DOHH2 (cell line): Measurements from ENCODE around the gene GRWD1.

ENCODE experiments used
- H3F3A ChIP-seq: fragments of 200-600 bp; sonication (generic), shearing (Covaris generic); 2 replicates; pipeline ENCODE4 v1.6.0; 2016; ENCODE audit warnings: antibody characterized with exemption, mild to moderate bottlenecking; ENCODE audit not compliant: control insufficient read depth, insufficient read depth
- H3K27ac ChIP-seq: fragments of 200-600 bp; sonication (generic); 2 replicates; pipeline ENCODE4 v1.5.1; 2014; ENCODE audit warnings: low read depth, mild to moderate bottlenecking, low read length, moderate library complexity
- H3K27me3 ChIP-seq: fragments of 200-600 bp; sonication (generic); 2 replicates; pipeline ENCODE4 v1.6.1; 2014; ENCODE audit warnings: mild to moderate bottlenecking, low read length, mixed read lengths; ENCODE audit not compliant: control insufficient read depth
- H3K36me3 ChIP-seq: fragments of 200-600 bp; sonication (generic); 2 replicates; pipeline ENCODE4 v1.6.1; 2014; ENCODE audit warnings: mild to moderate bottlenecking, low read length, moderate library complexity, mixed read lengths; ENCODE audit not compliant: control insufficient read depth
- H3K4me1 ChIP-seq: fragments of 200-600 bp; sonication (generic); 2 replicates; pipeline ENCODE4 v1.6.1; 2014; ENCODE audit warnings: mild to moderate bottlenecking, low read length, mixed read lengths; ENCODE audit not compliant: control insufficient read depth
- H3K4me2 ChIP-seq: fragments of 200-600 bp; sonication (generic); 2 replicates; pipeline ENCODE4 v1.6.0; 2014; ENCODE audit warnings: mild to moderate bottlenecking, low read length, moderate library complexity
- H3K4me3 ChIP-seq: fragments of 200-600 bp; sonication (generic); 2 replicates; pipeline ENCODE4 v1.5.1; 2014; ENCODE audit warnings: mild to moderate bottlenecking, low read length, mixed read lengths
- H3K79me2 ChIP-seq: fragments of 200-600 bp; sonication (generic); 2 replicates; pipeline ENCODE4 v1.6.1; 2014; ENCODE audit warnings: mild to moderate bottlenecking, low read length, mixed read lengths; ENCODE audit not compliant: control insufficient read depth
- H3K9me2 ChIP-seq: fragments of 200-600 bp; sonication (generic); replicated peaks from 2 replicates; pipeline ENCODE4 v1.6.1; 2014; ENCODE audit warnings: mild to moderate bottlenecking, low read length, mixed read lengths; ENCODE audit not compliant: control insufficient read depth
- H3K9me3 ChIP-seq: fragments of 200-600 bp; sonication (generic); 2 replicates; pipeline ENCODE4 v1.6.1; 2014; ENCODE audit warnings: antibody characterized with exemption, low read length, mixed read lengths; ENCODE audit not compliant: control insufficient read depth, insufficient read depth
- H4K20me1 ChIP-seq: fragments of 200-600 bp; sonication (generic); 2 replicates; pipeline ENCODE4 v1.6.0; 2014; ENCODE audit warnings: low read depth, mild to moderate bottlenecking, antibody characterized with exemption, low read length, moderate library complexity; ENCODE audit not compliant: control insufficient read depth, insufficient read depth
- CTCF ChIP-seq: fragments of 200-600 bp; sonication (generic); IDR thresholded peaks from one replicate; pipeline ENCODE4 v1.5.1; 2014; ENCODE audit warnings: antibody characterized with exemption, mild to moderate bottlenecking, low read depth, low read length; ENCODE audit not compliant: poor library complexity, severe bottlenecking
- EZH2phosphoT487 ChIP-seq: fragments of 200-600 bp; sonication (generic); IDR thresholded peaks from 2 replicates; pipeline ENCODE4 v1.6.1; 2017; ENCODE audit warnings: borderline replicate concordance, mild to moderate bottlenecking, antibody characterized with exemption, low read length, moderate library complexity, mixed read lengths

Gene GRWD1

GRCh38 chr19:48481846-48482639, 36.3 kb downstream of the GRWD1 start:
- Histone ChIP-seq H3K9me3 (no peaks in the 10 kb centered on the region), H3K4me2 (no peak overlapping the region), H3K4me3 (no peak overlapping the region), H3K4me1 (peaks cover 6% of the 10 kb centered on the region; the same call in 1 of the 2 replicates), H4K20me1 (no peaks in the 10 kb centered on the region), H3K9me2 (no peaks in the 10 kb centered on the region), H3K36me3 (no peaks in the 10 kb centered on the region), H3K27ac (no peak overlapping the region), H3K27me3 (no peaks in the 10 kb centered on the region), H3K79me2 (no peaks in the 10 kb centered on the region), H3F3A (peaks cover 5% of the 10 kb centered on the region; the same call in 1 of the 2 replicates)
- TF ChIP-seq CTCF (no peak), EZH2phosphoT487 (no peak)

GRCh38 chr19:48483301-48483700, 37.5 kb downstream of the GRWD1 start:
- H3K4me2 ChIP-seq, result no peak overlapping the region
- peaks cover 6% of the 10 kb centered on the region; the same call in 1 of the 2 replicates for H3K4me1 ChIP-seq
- H3F3A ChIP-seq, result peaks cover 5% of the 10 kb centered on the region; the same call in 1 of the 2 replicates

GRCh38 chr19:48484247-48484893, 38.6 kb downstream of the GRWD1 start:
- Histone ChIP-seq H3K27ac (no peak overlapping the region), H3K79me2 (no peaks in the 10 kb centered on the region), H3K4me2 (no peak overlapping the region), H3F3A (peaks cover 5% of the 10 kb centered on the region; the same call in 1 of the 2 replicates), H3K4me1 (peaks cover 6% of the 10 kb centered on the region; the same call in 1 of the 2 replicates), H3K9me2 (no peaks in the 10 kb centered on the region), H3K4me3 (no peak overlapping the region), H3K9me3 (no peaks in the 10 kb centered on the region), H4K20me1 (no peaks in the 10 kb centered on the region), H3K36me3 (no peaks in the 10 kb centered on the region), H3K27me3 (no peaks in the 10 kb centered on the region)
- TF ChIP-seq CTCF (no peak), EZH2phosphoT487 (no peak)

More at GRCh38 chr19:48483301-48483700, 37.5 kb downstream of the GRWD1 start:
- Histone ChIP-seq H3K27me3 (no peaks in the 10 kb centered on the region), H3K9me2 (no peaks in the 10 kb centered on the region), H4K20me1 (no peaks in the 10 kb centered on the region), H3K27ac (no peak overlapping the region), H3K9me3 (no peaks in the 10 kb centered on the region), H3K79me2 (no peaks in the 10 kb centered on the region), H3K4me3 (no peak overlapping the region), H3K36me3 (no peaks in the 10 kb centered on the region)
- no peak for TF ChIP-seq CTCF
- no peak for TF ChIP-seq EZH2phosphoT487
